SKM-1 (cell line): Measurements from ENCODE around the gene SEBOX.
A peak's percentile ranks its signal among the peaks of the same experiment; 100 is the strongest.

ENCODE experiments used
- DNase-seq: peaks from one replicate; lab custom pipeline; 2025; ENCODE audit not compliant: unreplicated experiment; lab: John Stamatoyannopoulos, UW

Gene SEBOX

GRCh38 chr17:28369684-28370034 is 4.7 kb upstream of the SEBOX start:
- DNase-seq = no peak

GRCh38 chr17:28368915-28369683 is 4.1 kb upstream of the SEBOX start:
- no peak for DNase-seq

DNA sequence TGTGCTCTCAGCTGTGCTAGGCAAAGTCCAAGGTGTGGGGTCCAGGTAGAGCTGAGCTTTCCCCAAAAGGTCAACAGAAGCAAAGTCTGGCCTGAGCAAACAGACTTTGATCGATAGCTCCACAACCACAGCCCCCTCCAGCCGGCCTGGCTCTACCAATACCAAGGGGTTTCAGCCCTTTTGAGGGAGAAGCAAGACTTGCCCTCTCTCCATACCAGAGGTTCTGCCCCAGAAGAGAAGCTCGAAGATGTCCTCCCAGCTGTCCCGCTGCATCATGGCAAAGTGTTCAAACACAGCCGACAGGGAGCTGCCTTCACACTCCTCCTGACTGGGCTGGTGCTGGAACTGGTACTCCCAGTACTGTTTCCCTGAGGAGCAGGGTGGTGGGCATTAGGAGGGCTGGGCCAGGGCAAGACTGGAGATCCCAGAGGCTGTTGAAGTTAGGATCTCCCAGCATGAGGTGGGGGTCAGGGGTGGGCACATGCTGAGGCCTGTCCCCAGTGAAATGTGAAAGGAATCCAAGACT is 3.4 kb upstream of the SEBOX start:
- DNase-seq = no peak

DNA sequence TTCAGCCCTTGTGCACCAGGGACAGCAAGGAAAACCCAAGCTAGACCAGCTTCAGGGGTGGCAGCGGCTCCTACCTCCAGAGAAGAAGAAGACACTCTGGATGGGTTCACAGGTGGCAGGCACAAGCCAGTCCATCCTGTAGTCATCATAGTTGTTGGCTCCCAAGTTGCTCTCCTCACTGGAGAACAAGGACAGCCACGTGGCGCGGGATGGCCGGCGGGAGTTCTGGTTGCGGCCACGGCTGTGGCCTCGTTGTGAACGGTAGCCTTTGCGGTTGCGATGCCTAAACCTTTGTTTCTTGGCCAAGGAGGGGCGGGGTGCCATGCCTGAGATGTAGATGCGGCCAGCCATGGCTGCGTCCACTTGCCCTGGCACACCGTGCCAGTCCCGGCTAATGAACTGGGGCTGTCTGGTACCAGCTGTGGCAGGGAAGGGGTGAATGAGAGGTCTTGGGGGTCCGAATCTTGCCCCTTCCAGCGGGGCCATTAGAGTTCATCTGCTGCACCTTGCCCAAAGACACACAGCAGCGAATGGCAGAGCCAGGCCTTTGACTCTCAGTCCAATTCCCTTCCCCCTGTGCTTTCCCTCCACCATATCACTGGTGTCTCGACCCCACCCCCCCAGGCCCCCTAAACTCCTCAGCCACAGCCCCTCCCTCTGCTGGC is 2.8 kb upstream of the SEBOX start:
- DNase-seq = no peak

- DNase-seq = no peak
These were observed 1.6 kb upstream of the SEBOX start for GRCh38 chr17:28366605-28367004.

DNA sequence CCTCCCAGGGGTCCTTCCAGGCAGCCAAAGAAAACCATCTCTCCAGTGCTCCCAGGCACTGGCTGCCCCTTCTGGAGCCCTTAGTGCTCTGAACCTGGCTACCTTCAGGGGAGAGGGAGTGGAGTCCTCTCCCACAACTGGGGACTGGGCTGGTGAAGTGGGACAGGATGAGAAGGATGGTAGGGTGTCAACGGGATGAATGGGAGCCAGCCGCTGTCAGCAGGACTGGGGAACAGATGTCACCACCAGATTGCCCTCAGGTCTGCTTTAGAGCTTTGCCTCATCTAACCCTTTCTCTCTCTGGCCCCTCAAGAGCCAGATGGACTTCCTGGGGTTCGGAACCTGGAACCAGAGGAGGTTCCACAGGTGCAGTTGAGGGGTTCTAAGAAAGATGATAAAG is 488 bp upstream of the SEBOX start:
- DNase-seq = no peak

DNA sequence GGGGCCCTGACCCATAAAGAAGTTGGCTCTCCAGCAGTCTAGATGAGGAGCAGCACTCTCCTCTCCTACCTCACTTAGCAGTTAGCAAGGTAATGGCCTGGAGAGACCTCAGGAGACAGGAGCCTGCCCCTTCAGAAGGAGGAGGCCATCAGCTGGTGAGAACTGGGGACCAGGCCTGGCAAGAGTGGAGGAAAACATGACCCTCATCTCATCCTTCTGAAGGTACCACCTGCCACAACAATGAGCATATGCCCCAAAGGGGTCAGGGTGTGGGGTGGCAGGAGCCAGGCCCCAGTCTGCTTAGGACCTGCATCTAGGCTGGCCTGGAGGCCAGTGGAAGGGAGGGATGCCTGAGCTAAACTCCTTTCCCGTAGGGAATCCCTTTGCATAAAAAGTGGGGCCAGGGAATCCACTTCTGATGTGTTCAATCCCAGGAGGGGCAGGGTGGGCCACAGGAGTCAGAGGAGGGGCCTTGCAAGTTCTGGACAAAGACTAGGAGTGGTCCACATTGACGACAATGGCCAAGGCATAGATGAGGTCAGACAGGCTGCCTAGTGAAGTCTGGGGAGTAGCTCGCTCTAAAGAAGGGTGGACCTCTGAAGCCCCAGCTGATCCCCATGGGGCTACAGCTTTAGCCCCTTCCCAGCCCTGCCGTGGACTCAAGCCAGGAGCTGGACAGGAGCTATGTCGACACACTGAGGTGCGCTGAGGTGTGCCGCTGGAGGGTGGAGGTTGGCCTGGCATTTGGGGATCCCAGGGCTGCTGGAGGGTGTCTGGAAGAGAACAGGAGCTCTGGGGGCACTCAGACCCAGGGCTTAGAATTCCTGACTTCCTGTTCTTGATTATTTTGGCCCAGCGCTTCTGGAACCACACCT is 986 bp downstream of the SEBOX start:
- no peak for DNase-seq

DNA sequence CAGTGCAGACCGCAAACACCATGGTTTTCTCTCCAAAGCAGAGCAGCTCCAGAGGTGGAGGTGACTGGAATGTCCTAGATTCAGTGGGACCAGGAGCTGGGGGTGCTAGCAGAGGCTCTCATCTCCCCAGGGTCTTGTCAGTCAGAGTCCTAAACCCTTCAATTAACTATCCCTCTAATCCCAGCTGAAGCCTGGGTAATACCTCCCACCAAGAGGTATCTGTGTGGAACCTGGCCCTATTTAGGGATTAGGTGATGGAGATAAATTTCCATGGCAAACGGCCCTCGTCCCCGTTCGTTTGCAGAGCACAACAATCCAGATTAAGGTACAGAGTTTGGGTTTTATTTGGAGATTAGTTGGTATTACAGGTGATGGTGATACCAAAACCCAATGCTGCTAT is 1.8 kb downstream of the SEBOX start:
- no peak for DNase-seq

DNA sequence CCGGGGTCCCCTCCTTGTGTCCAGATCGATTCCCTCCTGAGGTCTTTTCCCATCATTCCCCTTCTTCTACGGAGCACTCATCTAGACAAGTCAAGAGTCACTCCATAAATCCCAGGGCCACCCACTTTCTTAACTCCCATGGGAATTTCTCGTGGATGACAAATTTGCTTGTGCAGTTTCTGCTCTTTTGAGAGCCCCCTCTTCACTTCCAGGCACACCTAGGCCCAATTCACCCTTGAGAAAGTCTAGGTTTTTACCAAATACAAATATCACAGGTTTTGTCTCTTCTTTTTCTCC is 7.2 kb downstream of the SEBOX start:
- no peak for DNase-seq

- DNase-seq = peak; percentile 91
These were observed 7.7 kb downstream of the SEBOX start, which contains the start of gene POLDIP2 for GRCh38 chr17:28357061-28357900. Gene POLDIP2 (minus strand): TSS chr17:28357527. CDS start chr17:28357448, 79 bp downstream.

DNA sequence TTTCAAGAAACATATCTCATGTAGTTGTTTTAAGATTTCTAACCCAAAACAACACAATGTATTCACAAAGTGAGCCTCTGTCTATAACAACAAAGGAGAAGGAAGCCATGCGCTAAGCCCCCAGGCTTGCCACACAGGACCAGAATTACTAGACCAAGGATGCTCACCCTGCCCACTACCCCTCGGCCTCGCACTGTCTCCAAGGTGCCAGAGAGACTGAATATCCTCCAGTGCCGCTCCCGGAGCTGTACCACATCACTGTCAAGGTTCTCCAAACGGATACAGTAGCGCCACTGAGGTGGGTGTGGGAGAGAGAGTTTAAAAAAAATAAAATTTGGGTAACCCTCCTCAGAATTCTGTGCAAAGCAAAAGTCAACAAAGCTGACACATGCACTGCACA is 14.7 kb downstream of the SEBOX start:
- DNase-seq = no peak

- DNase-seq = no peak
These were observed 16.0 kb downstream of the SEBOX start for GRCh38 chr17:28348979-28349378.

DNA sequence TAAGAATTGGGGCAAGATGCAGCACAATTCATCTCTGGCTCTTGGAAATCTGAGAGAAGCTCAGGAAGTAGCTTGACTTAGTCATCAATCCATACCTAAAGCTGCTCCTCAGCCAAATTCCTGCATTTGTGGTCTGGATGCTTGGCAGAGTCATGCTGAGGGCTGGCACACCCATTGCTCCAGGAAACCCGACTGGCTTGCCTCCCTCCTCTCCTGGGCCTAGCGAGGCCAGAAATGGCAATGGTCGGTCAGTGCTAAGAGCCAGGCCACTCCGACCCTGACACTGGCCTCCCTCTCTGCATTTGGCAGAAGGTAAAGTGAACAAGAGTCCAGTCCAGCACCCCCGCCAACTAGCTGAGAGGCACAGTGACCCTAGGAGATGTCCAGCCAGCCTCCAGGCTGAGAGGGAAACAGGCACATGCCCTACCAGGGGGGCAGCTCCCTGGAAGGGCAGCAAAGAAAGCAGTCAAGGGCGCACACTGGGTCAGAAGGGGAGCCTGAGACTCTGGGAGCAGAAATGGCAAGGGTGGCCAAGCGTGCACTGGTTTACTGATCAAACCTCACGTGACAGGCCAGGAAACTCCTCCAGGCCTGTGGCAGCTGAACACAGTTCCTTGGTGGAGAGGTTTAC is 17.6 kb downstream of the SEBOX start:
- no peak for DNase-seq

DNA sequence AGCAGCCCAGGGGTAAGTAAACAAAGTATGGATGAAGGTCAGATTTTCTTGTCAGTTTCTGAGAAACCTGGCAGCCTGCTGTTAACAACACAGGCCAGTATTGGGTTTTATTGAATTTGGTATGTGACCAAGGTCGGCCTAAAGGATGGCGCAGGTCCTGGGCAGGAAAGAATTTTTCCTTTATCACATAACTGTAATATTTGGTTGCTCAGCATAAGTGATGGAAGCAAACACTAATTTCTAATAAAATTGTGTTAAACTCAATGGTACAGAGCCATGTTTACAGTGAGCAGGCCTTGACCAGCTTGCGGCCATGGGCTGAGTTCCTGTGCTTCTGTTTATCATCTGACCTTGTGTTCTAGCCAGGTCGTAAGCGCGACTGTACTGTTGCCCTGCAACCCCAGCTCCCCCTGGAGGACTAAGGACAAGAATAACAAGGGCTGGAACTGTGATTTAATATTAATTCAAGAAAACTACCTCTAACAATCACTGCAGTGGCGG is 18.2 kb downstream of the SEBOX start:
- DNase-seq = no peak

DNA sequence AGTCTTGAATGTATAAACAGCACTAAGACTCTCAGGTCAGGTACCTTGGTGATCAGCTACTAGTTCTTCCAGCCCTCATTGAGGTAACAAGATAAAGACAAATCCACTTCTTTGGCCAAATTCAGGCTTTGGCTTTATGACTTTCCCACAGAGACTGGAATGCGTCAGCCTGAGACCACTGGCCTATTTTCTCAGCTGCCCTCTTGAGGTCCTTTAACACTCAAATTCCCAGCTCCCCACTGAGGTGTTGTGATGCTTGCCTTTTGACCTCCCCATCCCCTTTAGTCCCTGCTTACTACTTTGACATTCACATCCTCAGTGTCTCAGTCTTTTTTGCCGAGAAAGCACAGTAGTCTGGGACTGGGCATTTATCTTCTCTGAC is 18.8 kb downstream of the SEBOX start:
- no peak for DNase-seq

DNA sequence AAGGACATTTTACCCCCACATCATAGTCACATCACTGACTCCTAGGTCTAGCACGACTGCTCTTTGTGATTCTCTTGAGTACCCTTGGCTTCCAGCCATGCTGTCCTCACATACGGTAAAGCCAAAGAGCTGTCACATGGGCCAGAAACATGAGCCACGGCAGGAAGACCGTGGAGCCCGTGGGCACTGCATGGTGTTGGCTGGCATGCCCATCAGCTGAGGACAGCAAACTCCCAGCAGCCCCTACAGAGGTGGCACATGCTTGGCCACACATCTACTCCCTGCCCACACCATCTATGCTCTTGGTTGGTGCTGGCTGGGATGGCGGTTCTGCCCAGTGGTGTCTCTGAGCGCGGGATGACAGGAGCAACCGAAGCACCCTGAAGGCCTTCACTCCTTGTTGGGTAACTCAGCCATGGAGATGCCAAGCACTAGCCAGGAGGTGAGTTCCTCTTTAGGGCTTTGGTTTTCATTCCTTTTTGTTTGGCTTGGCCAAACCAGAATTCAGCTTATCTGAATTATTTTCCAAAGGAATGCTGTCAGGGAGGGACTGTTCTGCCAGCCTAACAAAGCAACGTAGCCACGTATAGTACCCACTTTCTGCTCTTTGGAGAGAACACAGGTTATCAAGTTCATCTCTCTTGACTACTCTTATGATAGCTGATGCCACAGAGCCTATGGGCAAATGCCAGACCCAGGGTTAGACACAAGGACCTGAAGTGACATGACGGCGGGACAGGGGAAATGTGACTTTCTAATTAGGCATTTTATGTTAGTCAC is 19.4 kb downstream of the SEBOX start:
- DNase-seq = no peak

GRCh38 chr17:28344435-28344901 is 20.5 kb downstream of the SEBOX start:
- no peak for DNase-seq

DNA sequence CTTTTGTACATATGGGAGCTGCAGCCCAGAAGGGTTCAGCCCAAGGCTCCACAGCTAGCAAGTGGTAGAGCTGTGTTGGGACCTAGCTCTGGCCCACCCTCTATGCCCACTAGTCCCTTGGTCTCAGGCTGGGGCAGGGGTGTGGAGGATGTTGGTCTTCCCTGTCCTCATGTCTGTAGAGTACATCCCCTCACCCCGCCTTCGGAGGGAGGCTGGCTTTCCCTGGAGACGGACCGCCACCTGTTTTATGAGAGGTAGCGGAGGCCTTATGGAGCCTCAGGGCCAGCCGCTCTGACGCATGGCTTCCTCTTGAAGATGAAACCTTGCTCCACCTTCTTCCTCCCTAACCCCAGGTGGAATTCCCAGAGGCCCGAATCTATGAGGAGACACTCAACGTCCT is 21.0 kb downstream of the SEBOX start:
- no peak for DNase-seq

GRCh38 chr17:28343491-28343932 is 21.5 kb downstream of the SEBOX start:
- DNase-seq = no peak
